GM18498 (cell line): ENCODE measurements around the gene EPC1.
"Not testable (repeated sequence)": the region's sequence is repeated elsewhere in the genome, so short reads cannot be mapped to it uniquely, and the experiment has no call there.

Experiments
- ATAC-seq: cut with Tn5 transposase; IDR thresholded peaks from one replicate; pipeline ENCODE4 v1.9.1; 2021; ENCODE audit warnings: mild to moderate bottlenecking, moderate library complexity; ENCODE audit not compliant: unreplicated experiment

Gene EPC1

GRCh38 chr10:32372000-32372875, 25.3 kb upstream of the EPC1 start:
- ATAC-seq: no peak

DNA sequence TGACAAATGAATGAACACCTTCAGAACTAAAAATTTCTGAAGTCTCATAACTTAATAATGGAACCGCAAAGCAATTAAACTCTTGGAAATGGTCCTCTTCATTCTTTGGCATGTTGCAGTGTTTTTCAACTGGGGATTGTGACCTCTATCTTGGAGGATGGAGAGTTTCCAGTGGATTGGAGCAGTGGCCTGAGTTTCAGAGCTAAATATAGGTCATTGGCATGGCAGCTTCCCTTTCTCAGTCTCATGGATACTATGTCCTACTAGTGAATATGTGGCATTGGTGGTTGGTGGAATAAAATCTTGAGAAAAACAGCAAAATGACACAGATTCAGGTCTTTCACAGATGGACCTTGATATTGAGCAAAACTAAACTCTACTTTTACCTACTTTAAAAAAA, 24.1 kb upstream of the EPC1 start:
- no peak for ATAC-seq

- peak; percentile 60 for ATAC-seq
Observed at GRCh38 chr10:32367793-32368453, 21.0 kb upstream of the EPC1 start.

- no peak for ATAC-seq
Observed at GRCh38 chr10:32366588-32366987, 19.6 kb upstream of the EPC1 start.

GRCh38 chr10:32366111-32366510, 19.2 kb upstream of the EPC1 start:
- no peak for ATAC-seq

GRCh38 chr10:32365404-32365803, 18.4 kb upstream of the EPC1 start:
- ATAC-seq: not testable (repeated sequence)

GRCh38 chr10:32362571-32362970, 15.6 kb upstream of the EPC1 start:
- no peak for ATAC-seq

GRCh38 chr10:32360884-32361283, 13.9 kb upstream of the EPC1 start:
- ATAC-seq: no peak

DNA sequence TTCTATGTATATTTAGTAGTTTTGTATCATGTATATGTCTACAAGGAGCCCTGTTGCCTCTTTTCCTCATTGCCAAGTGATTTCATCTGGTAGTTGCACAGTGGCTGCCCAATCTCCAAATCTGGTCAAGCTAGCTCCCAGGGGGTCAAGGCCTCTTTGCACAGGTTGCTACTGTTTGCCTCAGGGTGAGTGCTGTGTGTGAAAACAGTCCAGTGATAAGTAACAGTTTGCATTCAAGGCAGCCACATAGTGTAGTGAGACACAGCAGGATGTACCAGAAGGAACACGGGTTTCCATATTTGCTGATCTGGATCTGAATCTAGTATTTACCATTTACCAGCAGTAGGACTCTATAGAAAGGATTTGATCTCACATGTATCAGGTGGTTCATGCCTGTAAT, 13.3 kb upstream of the EPC1 start:
- no peak for ATAC-seq

- ATAC-seq: no peak
Observed at GRCh38 chr10:32357056-32357735, 10.2 kb upstream of the EPC1 start.

- ATAC-seq: not testable (repeated sequence)
Observed at GRCh38 chr10:32354690-32355089, 7.7 kb upstream of the EPC1 start.

GRCh38 chr10:32350811-32351350, 3.9 kb upstream of the EPC1 start:
- ATAC-seq: no peak

- no peak for ATAC-seq
Observed at GRCh38 chr10:32349968-32350738, 3.2 kb upstream of the EPC1 start.

GRCh38 chr10:32349199-32349585, 2.2 kb upstream of the EPC1 start:
- no peak for ATAC-seq

- ATAC-seq: no peak
Observed at GRCh38 chr10:32348297-32349198, 1.6 kb upstream of the EPC1 start.

- peak; percentile 25 for ATAC-seq
Observed at GRCh38 chr10:32347363-32348022, 535 bp upstream of the EPC1 start.

- ATAC-seq: peak; percentile 84
Observed at GRCh38 chr10:32346134-32346550, 816 bp downstream of the EPC1 start.

- ATAC-seq: no peak
Observed at GRCh38 chr10:32341596-32341995, 5.4 kb downstream of the EPC1 start.

GRCh38 chr10:32340596-32341180, 6.3 kb downstream of the EPC1 start:
- no peak for ATAC-seq
